ENCODE data around the gene PGAP6. TPM values are rescaled to one million over a fixed set of nuclear protein-coding genes. Genes with fewer than 3 reads are reported as not detected.

PGAP6 gene
- total and polyA plus RNA-seq, 2 of the 13 experiments (the other 11 are each of a cell fraction or from before 2014, with no cell fraction given): 52.7 to 136 TPM

DNA sequence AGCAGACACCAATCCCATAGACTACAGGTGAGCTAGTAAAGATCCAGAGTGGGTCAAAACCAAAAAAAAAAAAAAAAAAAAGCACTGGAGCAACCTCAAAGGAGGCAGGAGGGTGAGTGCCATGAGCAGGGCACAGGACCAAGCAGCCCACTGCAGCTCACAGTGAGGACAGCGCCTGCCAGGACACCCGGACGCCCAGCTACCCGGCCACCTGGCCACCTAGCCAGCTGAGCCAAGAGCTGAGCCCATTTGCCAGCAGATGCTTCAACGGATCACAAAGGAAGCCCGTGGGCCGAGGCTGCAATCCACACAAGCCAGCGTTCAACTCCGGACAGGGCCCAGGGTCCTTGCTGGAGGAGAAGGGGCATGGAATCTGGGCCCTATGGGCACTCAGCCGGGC is 44.3 kb downstream of the PGAP6 start:
- Histone ChIP-seq H3K4me3 (replicated peaks in 1 of 3; ENCODE audit: insufficient read depth in 1 of 3, low read depth in 2 of 3, low read length in 3 of 3) (no peak overlapping the region), H3K27me3 (ENCODE audit: control insufficient read depth in 1 of 2, insufficient read depth in 2 of 2, low read length in 2 of 2) (no peaks in the 10 kb centered on the region), H3K4me2 (ENCODE audit: low read depth, low read length) (no peak overlapping the region), H4K20me1 (ENCODE audit: insufficient read depth, low read length) (peaks cover 30% of the 10 kb centered on the region), H3K27ac (ENCODE audit: extremely low read length, insufficient read depth, low read length) (no peak overlapping the region), H3K36me3 (replicated peaks in 1 of 2; ENCODE audit: control insufficient read depth in 1 of 2, insufficient read depth in 2 of 2, low read length in 2 of 2) (peaks cover 0 to 2% of the 10 kb centered on the region in 2 experiments; a peak in 1 of 5 replicates), H3K4me1 (ENCODE audit: insufficient read depth, low read length) (peaks cover 85% of the 10 kb centered on the region), H3K79me2 (ENCODE audit: insufficient read depth, low read length) (peaks cover 88% of the 10 kb centered on the region), H3K9me3 (ENCODE audit: low read length) (no peaks in the 10 kb centered on the region), H3K9ac (ENCODE audit: insufficient read depth, low read depth, low read length) (no peak overlapping the region), H2AFZ (ENCODE audit: low read length) (no peak overlapping the region)
- WGBS (ENCODE audit: low lambda C conversion rate): 91% methylated on average over 7 of the region's 10 CpGs
- no peak for ATAC-seq
- no peak for DNase-seq (ENCODE audit: low spot score)
- FAIRE-seq: no peak
- ChIA-PET POLR2A (interaction anchor here (2.4 kb wide), 1 partner anchor 15 kb away, joined by 8 read pairs; the partner anchor contains the start of gene AXIN1), CTCF (ENCODE audit: low intra/inter-chr PET ratio, low total read pairs) (no interaction called here)
- TF ChIP-seq, protein P1, sequence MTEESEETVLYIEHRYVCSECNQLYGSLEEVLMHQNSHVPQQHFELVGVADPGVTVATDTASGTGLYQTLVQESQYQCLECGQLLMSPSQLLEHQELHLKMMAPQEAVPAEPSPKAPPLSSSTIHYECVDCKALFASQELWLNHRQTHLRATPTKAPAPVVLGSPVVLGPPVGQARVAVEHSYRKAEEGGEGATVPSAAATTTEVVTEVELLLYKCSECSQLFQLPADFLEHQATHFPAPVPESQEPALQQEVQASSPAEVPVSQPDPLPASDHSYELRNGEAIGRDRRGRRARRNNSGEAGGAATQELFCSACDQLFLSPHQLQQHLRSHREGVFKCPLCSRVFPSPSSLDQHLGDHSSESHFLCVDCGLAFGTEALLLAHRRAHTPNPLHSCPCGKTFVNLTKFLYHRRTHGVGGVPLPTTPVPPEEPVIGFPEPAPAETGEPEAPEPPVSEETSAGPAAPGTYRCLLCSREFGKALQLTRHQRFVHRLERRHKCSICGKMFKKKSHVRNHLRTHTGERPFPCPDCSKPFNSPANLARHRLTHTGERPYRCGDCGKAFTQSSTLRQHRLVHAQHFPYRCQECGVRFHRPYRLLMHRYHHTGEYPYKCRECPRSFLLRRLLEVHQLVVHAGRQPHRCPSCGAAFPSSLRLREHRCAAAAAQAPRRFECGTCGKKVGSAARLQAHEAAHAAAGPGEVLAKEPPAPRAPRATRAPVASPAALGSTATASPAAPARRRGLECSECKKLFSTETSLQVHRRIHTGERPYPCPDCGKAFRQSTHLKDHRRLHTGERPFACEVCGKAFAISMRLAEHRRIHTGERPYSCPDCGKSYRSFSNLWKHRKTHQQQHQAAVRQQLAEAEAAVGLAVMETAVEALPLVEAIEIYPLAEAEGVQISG (CRISPR knock-in tag; IDR thresholded peaks at IDR 0.05): no peak
- TF ChIP-seq ESRRA (CRISPR knock-in tag; IDR thresholded peaks at IDR 0.05; ENCODE audit: low read depth) (no peak), ZNF878 (CRISPR knock-in tag; IDR thresholded peaks at IDR 0.05) (no peak), MAFG (CRISPR knock-in tag; IDR thresholded peaks at IDR 0.05) (no peak), ZNF24 (IDR thresholded peaks at IDR 0.05) (no peak), ZNF282 (IDR thresholded peaks at IDR 0.05; ENCODE audit: partially characterized antibody) (no peak), KDM5B (CRISPR knock-in tag; IDR thresholded peaks at IDR 0.05; ENCODE audit: borderline replicate concordance) (no peak), ZMYM2 (CRISPR knock-in tag; IDR thresholded peaks at IDR 0.05) (no peak), KLF6 (CRISPR knock-in tag; IDR thresholded peaks at IDR 0.05) (no peak), CC2D1A (CRISPR knock-in tag; IDR thresholded peaks at IDR 0.05) (no peak), MNT (IDR thresholded peaks at IDR 0.05) (no peak), ZBTB44 (CRISPR knock-in tag; IDR thresholded peaks at IDR 0.05) (no peak), ZFP82 (CRISPR knock-in tag; IDR thresholded peaks at IDR 0.05; ENCODE audit: borderline replicate concordance) (no peak), MATR3 (CRISPR knock-in tag; IDR thresholded peaks at IDR 0.05) (no peak), TRIM24 (CRISPR knock-in tag; IDR thresholded peaks at IDR 0.05) (no peak), ELF4 (CRISPR knock-in tag; IDR thresholded peaks at IDR 0.05; ENCODE audit: borderline replicate concordance) (no peak), SOX6 (IDR thresholded peaks at IDR 0.05) (no peak), SOX6 (CRISPR knock-in tag; IDR thresholded peaks at IDR 0.05) (no peak), SP2 (CRISPR knock-in tag; IDR thresholded peaks at IDR 0.05) (no peak)
- TF ChIP-seq, protein P2, sequence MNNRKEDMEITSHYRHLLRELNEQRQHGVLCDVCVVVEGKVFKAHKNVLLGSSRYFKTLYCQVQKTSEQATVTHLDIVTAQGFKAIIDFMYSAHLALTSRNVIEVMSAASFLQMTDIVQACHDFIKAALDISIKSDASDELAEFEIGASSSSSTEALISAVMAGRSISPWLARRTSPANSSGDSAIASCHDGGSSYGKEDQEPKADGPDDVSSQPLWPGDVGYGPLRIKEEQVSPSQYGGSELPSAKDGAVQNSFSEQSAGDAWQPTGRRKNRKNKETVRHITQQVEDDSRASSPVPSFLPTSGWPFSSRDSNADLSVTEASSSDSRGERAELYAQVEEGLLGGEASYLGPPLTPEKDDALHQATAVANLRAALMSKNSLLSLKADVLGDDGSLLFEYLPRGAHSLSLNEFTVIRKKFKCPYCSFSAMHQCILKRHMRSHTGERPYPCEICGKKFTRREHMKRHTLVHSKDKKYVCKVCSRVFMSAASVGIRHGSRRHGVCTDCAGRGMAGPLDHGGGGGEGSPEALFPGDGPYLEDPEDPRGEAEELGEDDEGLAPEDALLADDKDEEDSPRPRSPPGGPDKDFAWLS (CRISPR knock-in tag; IDR thresholded peaks at IDR 0.05; ENCODE audit: borderline replicate concordance): no peak
- intact Hi-C loops (cut with micrococcal nuclease; ENCODE audit: unreplicated experiment) (no loop called here), in situ Hi-C loops (cut with HindIII; ENCODE audit: extremely low pct_ligation_motif_present, low pct_unique_long_range_greater_than_20kb) (no loop called here)
- no TSS peak for BruUV-seq (replicated peaks)
